SK-N-SH treated with all-trans-retinoic acid at 6 μM for 48 hours (cell line): ENCODE results near the gene NACAD.

Experiments used
- ATAC-seq: fragments of 200-7000 bp; cut with Tn5 transposase; 3 replicates; pipeline ENCODE4 v1.9.1; 2020; ENCODE audit warnings: mild to moderate bottlenecking, moderate library complexity
- BACH2 ChIP-seq: fragments of 250-450 bp; sonication (Bioruptor Pico); IDR thresholded peaks from 2 replicates; pipeline ENCODE4 v1.9.0; 2021; ENCODE audit warnings: mild to moderate bottlenecking, borderline replicate concordance
- CSDC2 ChIP-seq: fragments of 250-450 bp; sonication (Bioruptor Pico); IDR thresholded peaks from 2 replicates; pipeline ENCODE4 v1.5.0; 2020; ENCODE audit warnings: mild to moderate bottlenecking, moderate library complexity
- GLIS3 ChIP-seq: fragments of 250-450 bp; sonication (Bioruptor Pico); IDR thresholded peaks from 2 replicates; pipeline ENCODE4 v1.5.0; 2020; ENCODE audit warnings: mild to moderate bottlenecking, moderate library complexity
- ISL1 ChIP-seq: fragments of 250-450 bp; sonication (Bioruptor Pico); IDR thresholded peaks from 2 replicates; pipeline ENCODE4 v2.1.2; 2022; ENCODE audit warnings: mild to moderate bottlenecking, moderate library complexity
- PPARA ChIP-seq: fragments of 250-450 bp; sonication (Bioruptor Pico); IDR thresholded peaks from 2 replicates; pipeline ENCODE4 v1.5.0; 2020; ENCODE audit warnings: mild to moderate bottlenecking, borderline replicate concordance
- RARB ChIP-seq: fragments of 250-450 bp; sonication (Bioruptor Pico); IDR thresholded peaks from 2 replicates; pipeline ENCODE4 v1.8.0; 2021; ENCODE audit warnings: mild to moderate bottlenecking, moderate library complexity
- SNAI2 ChIP-seq: fragments of 250-450 bp; sonication (Bioruptor Pico); IDR thresholded peaks from 2 replicates; pipeline ENCODE4 v1.5.0; 2020; ENCODE audit warnings: mild to moderate bottlenecking, moderate library complexity
- TCF4 ChIP-seq: fragments of 250-450 bp; sonication (Bioruptor Pico); IDR thresholded peaks from 2 replicates; pipeline ENCODE4 v1.8.0; 2021; ENCODE audit warnings: mild to moderate bottlenecking, moderate library complexity, borderline replicate concordance
- TOX ChIP-seq: fragments of 250-450 bp; sonication (Bioruptor Pico); IDR thresholded peaks from 2 replicates; pipeline ENCODE4 v1.8.0; 2021; ENCODE audit warnings: mild to moderate bottlenecking, moderate library complexity, borderline replicate concordance
- ZFP3 ChIP-seq: fragments of 250-450 bp; sonication (Bioruptor Pico); IDR thresholded peaks from 2 replicates; pipeline ENCODE4 v1.5.0; 2020; ENCODE audit warnings: mild to moderate bottlenecking, moderate library complexity
- ZFP30 ChIP-seq: fragments of 450-650 bp; formaldehyde crosslinking; IDR thresholded peaks from 2 replicates; pipeline ENCODE4 v1.5.0; 2022; ENCODE audit warnings: mild to moderate bottlenecking, moderate library complexity
- ZNF565 ChIP-seq: fragments of 450-650 bp; formaldehyde crosslinking; conservative IDR thresholded peaks from 2 replicates; pipeline ENCODE4 v1.5.0; 2020; ENCODE audit warnings: low read depth, mild to moderate bottlenecking, moderate library complexity
- ZNF70 ChIP-seq: fragments of 450-650 bp; formaldehyde crosslinking; IDR thresholded peaks from 2 replicates; pipeline ENCODE4 v1.5.0; 2020; ENCODE audit warnings: mild to moderate bottlenecking, moderate library complexity
- ZNF8 ChIP-seq: fragments of 450-650 bp; formaldehyde crosslinking; IDR thresholded peaks from 2 replicates; pipeline ENCODE4 v1.5.0; 2020; ENCODE audit warnings: mild to moderate bottlenecking, moderate library complexity
- TF ChIP-seq, protein P1 (sequence below): fragments of 250-450 bp; sonication (Bioruptor Pico); IDR thresholded peaks from 2 replicates; pipeline ENCODE4 v1.8.0; 2021; ENCODE audit warnings: low read depth, mild to moderate bottlenecking, moderate library complexity, borderline replicate concordance
- TF ChIP-seq, protein P2 (sequence below): fragments of 250-450 bp; sonication (Bioruptor Pico); IDR thresholded peaks from 2 replicates; pipeline ENCODE4 v1.5.0; 2020; ENCODE audit warnings: mild to moderate bottlenecking, moderate library complexity
- TF ChIP-seq, protein P3 (sequence below): fragments of 250-450 bp; sonication (Bioruptor Pico); IDR thresholded peaks from 2 replicates; pipeline ENCODE4 v1.5.1; 2020; ENCODE audit warnings: low read depth, mild to moderate bottlenecking, moderate library complexity
- TF ChIP-seq, protein P4 (sequence below): fragments of 250-450 bp; sonication (Bioruptor Pico); IDR thresholded peaks from 2 replicates; pipeline ENCODE4 v1.8.0; 2020; ENCODE audit warnings: mild to moderate bottlenecking, moderate library complexity, borderline replicate concordance

Gene NACAD

DNA sequence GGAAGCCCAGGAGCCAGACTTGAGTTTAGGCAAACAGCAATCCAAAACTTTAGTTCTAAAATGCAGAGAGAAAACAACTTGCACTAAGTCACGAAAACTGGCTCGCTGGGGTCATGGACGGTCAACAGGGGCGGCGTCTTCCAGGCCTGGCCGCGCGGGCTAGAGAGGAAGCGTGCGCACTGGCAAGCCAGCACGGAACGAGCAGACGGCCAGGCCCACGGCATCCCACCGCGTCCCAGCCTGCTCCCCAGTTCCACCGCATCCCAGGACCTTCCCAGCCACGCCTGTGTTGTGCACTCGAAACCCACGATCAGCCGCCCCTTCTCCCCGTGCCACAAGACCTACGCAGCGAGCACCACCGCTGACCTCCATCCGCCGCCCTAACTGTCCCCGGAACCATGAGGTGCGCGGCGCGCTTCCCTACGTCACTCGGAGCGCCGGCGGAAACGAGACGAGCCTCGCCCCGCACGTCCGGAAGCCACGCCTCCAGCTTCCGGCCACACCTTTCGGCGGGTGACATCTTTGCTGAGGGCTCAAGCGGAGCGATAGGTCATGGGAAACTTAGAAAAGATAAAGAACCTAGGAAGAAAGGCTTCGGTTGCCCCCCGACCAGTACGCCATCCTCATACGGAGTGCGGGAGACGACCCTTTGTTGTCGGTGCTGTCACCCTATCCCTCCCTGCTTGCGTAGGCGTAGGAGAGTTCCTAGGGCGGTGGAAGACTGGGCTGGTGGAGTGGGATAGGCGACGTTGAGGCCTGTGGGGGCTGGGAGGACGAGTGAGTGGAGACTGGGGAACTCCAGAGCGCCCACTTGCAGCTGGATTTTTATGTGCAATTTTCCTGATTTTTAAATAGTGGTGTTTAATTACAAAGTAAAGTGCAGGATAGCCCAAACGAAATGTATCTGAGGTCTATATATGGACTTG is 22.8 kb upstream of the NACAD start, which contains the start of gene TBRG4:
TSS of gene TBRG4 (minus strand) at position 400 of the 926 bp plus-strand sequence. CDS start 2,460 bp downstream, outside the sequence.
- TF ChIP-seq RARB (CRISPR knock-in tag) (no peak), GLIS3 (CRISPR knock-in tag) (peak; percentile 59; the same call in 1 of the 2 replicates), SNAI2 (CRISPR knock-in tag) (no peak), PPARA (CRISPR knock-in tag) (no peak), TCF4 (CRISPR knock-in tag) (0 out of 2 replicates have a peak, but pooled peaks have one; percentile 29), ZNF8 (CRISPR knock-in tag) (peak; percentile 54; the same call in 1 of the 2 replicates), ZFP3 (CRISPR knock-in tag) (no peak; the same call in 1 of the 2 replicates), ISL1 (no peak), ZNF70 (CRISPR knock-in tag) (peak; percentile 45; the same call in 1 of the 2 replicates), ZNF565 (CRISPR knock-in tag) (no peak), ZFP30 (CRISPR knock-in tag) (peak; percentile 33; the same call in 1 of the 2 replicates)
- TF ChIP-seq, protein P1, sequence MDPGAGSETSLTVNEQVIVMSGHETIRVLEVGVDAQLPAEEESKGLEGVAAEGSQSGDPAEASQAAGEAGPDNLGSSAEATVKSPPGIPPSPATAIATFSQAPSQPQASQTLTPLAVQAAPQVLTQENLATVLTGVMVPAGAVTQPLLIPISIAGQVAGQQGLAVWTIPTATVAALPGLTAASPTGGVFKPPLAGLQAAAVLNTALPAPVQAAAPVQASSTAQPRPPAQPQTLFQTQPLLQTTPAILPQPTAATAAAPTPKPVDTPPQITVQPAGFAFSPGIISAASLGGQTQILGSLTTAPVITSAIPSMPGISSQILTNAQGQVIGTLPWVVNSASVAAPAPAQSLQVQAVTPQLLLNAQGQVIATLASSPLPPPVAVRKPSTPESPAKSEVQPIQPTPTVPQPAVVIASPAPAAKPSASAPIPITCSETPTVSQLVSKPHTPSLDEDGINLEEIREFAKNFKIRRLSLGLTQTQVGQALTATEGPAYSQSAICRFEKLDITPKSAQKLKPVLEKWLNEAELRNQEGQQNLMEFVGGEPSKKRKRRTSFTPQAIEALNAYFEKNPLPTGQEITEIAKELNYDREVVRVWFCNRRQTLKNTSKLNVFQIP (CRISPR knock-in tag): no peak
- TF ChIP-seq, protein P2, sequence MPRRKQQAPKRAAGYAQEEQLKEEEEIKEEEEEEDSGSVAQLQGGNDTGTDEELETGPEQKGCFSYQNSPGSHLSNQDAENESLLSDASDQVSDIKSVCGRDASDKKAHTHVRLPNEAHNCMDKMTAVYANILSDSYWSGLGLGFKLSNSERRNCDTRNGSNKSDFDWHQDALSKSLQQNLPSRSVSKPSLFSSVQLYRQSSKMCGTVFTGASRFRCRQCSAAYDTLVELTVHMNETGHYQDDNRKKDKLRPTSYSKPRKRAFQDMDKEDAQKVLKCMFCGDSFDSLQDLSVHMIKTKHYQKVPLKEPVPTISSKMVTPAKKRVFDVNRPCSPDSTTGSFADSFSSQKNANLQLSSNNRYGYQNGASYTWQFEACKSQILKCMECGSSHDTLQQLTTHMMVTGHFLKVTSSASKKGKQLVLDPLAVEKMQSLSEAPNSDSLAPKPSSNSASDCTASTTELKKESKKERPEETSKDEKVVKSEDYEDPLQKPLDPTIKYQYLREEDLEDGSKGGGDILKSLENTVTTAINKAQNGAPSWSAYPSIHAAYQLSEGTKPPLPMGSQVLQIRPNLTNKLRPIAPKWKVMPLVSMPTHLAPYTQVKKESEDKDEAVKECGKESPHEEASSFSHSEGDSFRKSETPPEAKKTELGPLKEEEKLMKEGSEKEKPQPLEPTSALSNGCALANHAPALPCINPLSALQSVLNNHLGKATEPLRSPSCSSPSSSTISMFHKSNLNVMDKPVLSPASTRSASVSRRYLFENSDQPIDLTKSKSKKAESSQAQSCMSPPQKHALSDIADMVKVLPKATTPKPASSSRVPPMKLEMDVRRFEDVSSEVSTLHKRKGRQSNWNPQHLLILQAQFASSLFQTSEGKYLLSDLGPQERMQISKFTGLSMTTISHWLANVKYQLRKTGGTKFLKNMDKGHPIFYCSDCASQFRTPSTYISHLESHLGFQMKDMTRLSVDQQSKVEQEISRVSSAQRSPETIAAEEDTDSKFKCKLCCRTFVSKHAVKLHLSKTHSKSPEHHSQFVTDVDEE (CRISPR knock-in tag): no peak
- TF ChIP-seq, protein P3, sequence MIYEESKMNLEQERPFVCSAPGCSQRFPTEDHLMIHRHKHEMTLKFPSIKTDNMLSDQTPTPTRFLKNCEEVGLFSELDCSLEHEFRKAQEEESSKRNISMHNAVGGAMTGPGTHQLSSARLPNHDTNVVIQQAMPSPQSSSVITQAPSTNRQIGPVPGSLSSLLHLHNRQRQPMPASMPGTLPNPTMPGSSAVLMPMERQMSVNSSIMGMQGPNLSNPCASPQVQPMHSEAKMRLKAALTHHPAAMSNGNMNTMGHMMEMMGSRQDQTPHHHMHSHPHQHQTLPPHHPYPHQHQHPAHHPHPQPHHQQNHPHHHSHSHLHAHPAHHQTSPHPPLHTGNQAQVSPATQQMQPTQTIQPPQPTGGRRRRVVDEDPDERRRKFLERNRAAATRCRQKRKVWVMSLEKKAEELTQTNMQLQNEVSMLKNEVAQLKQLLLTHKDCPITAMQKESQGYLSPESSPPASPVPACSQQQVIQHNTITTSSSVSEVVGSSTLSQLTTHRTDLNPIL (CRISPR knock-in tag): 0 out of 2 replicates have a peak, but pooled peaks have one; percentile 12
- TF ChIP-seq, protein P4, sequence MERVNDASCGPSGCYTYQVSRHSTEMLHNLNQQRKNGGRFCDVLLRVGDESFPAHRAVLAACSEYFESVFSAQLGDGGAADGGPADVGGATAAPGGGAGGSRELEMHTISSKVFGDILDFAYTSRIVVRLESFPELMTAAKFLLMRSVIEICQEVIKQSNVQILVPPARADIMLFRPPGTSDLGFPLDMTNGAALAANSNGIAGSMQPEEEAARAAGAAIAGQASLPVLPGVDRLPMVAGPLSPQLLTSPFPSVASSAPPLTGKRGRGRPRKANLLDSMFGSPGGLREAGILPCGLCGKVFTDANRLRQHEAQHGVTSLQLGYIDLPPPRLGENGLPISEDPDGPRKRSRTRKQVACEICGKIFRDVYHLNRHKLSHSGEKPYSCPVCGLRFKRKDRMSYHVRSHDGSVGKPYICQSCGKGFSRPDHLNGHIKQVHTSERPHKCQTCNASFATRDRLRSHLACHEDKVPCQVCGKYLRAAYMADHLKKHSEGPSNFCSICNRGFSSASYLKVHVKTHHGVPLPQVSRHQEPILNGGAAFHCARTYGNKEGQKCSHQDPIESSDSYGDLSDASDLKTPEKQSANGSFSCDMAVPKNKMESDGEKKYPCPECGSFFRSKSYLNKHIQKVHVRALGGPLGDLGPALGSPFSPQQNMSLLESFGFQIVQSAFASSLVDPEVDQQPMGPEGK (CRISPR knock-in tag): peak; percentile 16; the same call in 1 of the 2 replicates
- peak; percentile 95 for ATAC-seq

DNA sequence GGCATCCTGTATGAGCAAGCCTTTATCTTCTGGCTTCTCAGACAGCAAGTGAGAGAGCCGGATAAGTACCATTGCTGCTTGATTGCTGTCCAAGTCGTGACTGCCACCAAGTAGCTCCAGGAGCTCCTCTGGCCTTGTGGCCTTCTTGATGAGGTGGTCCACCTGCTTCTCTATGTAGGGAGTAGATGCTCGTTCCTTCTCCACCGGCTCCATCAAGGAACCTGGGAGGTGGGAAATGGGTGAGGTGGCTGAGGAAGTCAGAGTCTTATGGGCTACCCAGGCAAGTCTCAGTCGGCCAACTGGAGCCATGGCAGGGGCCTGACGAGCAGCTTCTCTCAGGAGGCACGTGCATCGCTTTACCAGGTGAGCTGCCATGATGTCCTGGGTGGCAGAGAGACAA is 20.1 kb upstream of the NACAD start:
- ATAC-seq: no peak
- TF ChIP-seq PPARA (CRISPR knock-in tag) (no peak), TOX (CRISPR knock-in tag) (no peak), ISL1 (no peak), BACH2 (no peak), ZNF565 (CRISPR knock-in tag) (no peak), CSDC2 (CRISPR knock-in tag) (no peak), ZFP30 (CRISPR knock-in tag) (no peak)
- TF ChIP-seq, protein P3 (CRISPR knock-in tag): no peak
- TF ChIP-seq, protein P4 (CRISPR knock-in tag): no peak
